ENCODE results near the gene NDUFAF8.

The NDUFAF8 gene

DNA sequence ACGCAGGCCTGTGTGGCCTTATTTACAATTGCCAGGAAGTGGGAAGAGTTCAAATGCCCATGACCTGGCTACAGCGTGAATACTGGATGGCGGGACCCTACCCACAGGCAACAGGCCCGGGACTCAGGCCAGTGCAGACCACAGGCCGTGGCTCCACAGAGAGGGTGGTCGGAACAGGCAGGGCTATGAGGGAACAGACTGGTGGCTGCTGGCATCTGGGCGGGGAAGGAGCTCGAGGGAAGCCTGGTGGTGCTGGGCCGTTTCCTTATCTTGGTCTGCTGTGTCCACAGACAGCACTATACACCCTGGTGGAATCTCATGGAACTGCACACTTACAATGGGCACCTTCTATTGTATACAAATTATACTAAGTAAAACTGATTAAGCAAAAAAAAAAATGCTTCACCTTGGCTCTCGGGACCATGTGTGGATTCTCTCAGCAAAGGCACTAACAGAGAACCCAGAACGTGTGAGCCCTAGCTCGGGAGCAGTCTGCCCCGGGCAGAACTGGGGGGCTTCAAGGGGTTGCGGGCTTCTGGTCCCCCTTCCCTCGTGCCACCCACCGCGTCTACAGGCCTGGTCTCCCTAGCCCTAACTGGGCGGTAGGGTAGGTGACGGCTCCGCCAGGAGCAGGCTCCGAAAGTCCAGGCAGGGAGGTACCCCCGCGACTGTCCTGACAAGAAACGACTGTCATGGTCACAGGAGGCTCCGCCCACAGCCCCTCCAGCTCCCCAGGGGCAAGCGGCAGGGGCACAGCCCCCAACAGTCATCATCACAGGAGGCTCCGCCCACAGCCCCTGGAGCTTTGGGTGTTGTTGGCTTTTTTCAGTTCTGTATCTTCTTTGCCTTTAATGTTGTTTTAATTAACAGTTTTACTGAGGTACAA is 38.2 kb upstream of the NDUFAF8 start:
- peak; percentile 21 for DNase-seq

DNA sequence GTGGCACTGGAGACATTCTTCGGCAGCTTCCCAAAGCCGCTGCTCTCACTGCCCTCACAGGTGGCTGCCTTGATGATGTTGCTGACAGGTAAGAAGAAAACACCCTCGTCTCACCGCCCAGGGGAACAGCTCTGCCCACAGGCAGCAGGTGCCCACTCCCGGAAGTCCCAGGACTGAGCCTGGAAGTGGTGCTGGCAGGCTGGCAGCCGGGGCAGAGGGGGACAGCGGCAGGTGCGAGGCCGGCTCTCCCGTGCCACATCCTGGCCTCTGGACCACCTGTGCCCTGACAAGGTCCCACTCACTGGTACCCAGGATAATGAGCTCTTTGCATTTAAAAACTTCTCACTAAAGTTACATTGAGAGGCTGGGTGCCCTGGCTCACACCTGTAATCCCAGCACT is 36.8 kb upstream of the NDUFAF8 start:
- no peak for DNase-seq

DNA sequence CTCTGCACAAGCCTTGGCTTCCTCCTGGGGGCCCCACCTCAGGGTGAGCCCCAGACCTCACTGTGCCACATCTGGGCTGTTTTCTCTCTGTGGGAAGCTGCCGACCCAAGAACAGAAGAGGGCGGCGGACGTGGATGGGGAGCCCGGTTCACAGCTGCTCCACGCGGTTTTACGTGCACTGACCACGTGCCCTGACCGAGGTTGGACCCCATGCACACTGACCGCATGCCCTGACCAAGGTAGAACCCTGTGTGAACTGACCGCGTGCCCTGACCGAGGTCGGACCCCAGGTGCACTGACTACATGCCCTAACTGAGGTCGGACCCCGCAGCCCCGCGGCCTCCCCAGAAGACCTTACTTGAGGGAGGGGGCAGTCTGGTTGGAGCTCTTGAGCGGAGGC is 36.0 kb upstream of the NDUFAF8 start:
- DNase-seq: no peak

DNA sequence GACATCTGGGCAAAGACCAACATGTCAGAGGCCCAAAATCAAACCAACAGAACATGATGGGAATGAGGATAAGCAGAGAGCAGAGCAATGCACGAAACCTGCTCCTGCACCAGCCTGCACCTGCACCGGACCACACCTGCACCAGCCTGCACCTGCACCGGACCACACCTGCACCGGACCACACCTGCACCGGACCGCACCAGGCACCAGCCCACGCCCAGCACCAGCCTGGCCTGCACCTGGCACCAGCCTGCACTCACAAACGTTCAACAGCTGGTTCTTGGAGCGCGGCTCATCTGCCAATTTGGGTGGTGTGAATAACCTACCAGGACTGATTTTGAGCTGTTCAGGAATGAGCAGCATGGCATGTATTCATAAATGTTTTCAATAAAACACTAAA is 34.5 kb upstream of the NDUFAF8 start:
- DNase-seq: no peak

DNA sequence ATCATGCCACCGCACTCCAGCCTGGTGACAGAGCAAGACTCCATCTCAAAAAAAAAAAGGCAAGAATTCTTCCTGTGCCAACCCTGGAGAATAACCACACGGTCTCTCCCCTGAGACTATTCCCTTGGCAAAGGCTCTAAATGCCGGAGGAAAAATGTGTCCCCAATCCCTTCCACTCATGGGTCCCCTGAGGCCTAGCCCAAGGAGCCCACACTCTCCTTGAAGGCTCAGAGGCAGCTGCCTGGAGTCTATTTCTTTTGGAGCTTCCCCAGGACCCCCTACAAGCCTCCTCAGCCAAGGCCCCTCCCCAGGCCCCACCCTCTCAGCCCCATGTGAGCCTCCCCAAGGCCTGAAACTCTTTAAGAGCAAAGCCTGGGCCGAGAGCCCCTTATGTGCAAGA is 33.0 kb upstream of the NDUFAF8 start:
- DNase-seq: no peak

DNA sequence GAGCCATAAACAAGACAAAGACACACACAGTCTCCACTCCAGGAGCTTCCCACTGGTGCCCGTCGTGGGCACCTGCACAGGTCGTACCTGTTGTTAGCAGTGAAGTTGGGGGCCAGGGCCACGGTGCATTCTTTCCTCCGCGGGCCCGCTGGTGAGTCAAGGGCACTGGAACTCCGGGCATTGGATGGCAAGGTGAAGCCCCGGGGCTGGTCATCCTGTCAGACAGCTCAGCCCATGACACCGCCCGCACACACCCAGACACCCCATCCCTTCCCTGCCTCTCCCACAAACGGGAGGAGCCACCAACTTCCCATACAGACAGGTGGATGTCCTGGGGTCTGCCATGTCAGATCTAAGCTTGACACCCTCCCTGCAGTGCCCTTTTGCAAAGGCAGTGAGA is 32.5 kb upstream of the NDUFAF8 start:
- DNase-seq: no peak

DNA sequence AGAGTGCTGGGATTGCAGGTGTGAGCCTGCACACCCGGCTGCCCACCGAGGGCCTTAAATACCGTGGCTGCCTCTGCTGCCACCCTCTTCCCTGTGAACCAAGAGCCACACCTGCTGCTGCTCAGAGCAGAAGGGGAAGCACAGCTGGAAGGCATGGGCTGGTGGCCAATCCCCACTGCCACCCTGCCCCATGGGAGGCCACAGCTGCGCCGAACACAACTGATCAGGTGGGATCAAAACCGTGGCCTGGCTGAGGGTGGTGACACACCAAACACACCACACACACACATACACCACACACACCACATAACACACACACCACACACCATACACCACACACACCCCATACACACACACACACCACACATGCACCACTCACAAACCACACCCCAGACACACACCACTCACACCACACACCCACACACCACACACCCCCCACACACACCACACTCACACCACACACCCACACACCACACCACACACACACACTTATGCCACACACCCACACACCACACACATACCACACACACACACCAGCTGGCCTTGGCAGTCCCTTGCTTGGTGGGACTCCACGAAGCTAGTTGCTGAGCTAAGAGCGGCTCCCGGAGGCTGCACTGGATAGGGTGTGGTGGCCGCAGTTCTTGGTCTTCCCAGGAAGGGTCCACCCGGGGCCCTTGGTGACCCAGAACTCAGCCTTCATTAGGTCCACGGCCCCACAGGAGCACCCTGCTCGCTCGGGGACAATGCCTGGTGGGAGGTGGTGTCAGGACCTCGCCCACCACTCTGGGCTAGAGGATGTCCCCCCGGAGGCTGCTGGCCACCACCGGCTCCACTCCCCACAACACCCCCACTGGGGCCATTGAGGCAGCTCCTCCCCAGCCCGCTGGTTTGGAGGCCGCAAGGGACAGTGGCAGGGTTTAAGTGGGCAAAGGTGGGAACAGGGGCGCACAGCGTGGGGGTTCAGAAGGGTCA is 31.2 kb upstream of the NDUFAF8 start:
- DNase-seq: peak; percentile 60

DNA sequence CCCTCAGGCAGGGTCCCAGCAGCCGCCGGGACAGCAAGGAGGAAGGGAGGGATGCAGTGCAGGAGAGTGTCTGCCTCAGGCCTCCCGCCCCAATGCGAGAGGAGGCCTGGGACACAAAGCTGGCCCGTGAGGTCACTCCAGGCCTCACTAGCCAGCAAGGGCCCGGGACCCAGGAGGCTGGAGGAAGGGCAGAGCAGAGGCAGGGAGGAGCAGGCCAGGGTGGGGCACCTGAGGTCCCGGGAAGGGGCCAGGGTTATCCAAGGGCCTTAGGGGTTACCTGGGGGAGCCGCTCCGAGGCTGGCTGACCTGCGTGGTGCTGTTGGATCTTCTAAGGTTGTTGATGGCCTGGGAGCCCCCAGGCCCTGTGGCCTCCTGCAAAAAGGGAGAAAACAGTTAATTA is 30.5 kb upstream of the NDUFAF8 start:
- no peak for DNase-seq

DNA sequence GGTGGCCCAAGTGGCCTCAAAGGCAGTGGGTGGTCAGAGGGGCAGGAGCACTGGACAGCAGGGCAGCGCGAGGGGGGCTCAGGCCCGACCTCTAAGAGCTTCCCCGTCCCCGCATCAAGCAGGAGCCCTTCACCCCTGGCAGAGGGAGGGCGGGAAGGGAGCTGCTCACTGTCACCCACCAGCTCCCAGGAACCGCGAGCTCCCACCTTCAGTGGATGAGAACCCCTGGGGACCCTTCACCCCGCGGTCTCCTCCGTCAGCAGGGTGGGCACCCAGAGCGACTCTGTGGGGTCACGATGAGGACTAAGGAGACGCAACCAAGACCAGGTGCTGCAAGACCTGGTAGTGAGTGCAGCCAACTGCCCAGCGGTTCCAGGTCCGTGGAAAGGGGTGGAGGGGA is 30.0 kb upstream of the NDUFAF8 start:
- no peak for DNase-seq

DNA sequence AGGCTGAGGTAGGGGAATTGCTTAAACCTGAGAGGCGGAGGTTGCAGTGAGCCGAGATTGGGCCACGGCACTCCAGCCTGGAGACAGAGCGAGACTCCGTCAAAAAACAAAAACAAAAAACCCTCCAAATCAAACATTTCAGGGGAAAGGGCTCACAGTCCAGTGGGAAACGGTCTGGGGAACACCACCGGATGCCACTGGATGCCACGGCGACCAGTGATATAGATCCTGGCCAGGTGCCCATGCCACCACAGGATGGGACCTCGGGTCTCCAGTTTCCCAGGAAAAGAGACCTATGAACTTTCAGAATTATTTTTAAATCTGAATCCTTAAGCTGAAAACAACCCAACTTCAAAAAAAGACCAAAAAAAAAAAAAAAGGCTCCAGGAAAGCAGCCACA is 28.7 kb upstream of the NDUFAF8 start:
- DNase-seq: no peak

DNA sequence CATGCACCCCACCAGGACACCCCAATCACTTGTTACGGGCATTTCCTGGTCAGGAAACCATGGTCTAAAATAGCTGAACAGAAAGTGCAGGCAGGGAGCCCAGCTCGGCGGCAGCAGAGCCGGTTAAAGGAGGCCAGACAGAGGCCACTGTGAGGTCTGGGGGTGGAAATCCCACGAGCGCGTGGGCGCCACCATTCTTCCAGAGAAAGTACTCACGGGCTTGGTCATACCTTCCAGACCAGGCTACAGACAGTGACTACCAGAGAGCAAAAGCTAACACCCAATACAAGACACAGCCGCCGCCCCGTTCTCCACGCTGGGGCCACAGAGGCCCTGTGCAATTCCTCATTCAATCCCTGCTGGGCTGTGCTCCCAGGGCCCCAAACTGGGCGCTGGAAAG is 28.2 kb upstream of the NDUFAF8 start:
- DNase-seq: no peak

DNA sequence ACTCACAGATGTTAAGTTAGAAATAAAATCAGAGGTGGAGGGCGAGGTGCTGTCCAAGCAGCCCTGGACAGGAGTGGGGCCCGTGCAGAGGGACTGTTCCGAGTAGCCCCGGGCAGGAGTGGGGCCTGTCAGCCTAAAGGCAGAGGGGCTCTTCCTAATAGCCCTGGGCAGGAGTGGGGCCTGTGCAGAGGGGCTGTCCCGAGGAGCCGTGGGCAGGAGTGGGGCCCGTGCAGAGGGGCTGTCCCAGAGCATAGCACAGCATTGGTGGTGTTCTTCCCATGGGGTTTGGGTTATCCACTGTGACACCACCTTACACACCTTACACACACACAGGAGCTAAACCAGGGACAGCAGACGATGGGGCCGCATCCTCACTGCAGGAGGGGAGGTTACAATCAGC is 26.8 kb upstream of the NDUFAF8 start:
- DNase-seq: no peak

DNA sequence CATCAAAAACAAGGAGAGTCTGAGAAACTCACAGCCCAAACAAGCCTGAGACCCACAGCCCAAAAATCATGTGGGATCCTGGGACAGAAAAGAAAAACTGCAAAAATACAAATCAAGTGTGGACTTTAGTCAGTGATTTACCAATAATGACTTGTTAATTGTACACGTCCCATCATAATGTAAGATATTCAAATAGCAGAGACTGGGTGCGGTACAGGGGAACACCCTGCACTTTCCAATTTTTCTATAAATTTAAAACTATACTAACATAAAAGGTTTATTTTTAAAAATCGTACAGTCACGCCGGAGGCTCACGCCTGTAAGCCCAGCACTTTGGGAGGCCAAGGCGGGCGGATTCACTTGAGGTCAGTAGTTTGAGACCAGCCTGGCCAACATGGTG is 25.1 kb upstream of the NDUFAF8 start:
- no peak for DNase-seq

DNA sequence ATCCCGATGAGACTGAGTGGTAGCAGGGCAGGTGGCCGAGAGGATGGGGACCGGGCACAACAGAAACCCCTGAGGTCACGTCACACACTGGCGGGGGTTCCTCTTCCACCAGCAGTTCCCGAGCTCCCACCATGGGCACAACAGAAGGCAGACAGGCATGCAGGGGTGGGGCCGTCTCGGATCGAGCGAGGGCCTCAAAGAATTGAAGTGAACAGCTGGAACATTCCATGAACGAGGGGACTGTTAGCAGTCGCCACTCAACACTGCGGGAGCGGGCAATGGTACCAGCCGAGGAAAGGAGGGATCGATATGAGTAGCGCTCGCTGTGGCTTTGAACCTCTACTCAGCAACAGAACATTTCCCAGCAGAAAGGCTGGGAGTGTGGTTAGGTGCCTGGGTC is 21.6 kb upstream of the NDUFAF8 start:
- DNase-seq: no peak

DNA sequence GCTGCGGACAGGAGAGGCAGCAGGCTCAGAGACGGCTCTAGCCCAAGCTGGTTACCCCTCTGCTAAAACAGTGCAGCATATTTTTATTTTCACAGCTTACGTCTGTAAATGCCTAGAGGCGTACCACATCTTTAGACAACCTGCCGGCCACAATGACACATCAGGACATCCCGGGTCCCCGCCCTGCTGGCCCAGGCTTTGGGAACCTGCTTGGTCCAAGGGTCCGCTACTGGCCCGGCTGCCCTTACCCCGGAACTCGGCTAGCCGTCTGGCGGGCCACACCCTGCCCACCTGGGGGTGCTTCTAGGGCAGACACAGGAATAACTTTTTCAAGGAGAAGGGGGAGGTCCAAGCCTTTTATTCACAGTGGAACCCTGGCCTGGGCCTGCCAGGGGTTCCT is 20.7 kb upstream of the NDUFAF8 start:
- no peak for DNase-seq

DNA sequence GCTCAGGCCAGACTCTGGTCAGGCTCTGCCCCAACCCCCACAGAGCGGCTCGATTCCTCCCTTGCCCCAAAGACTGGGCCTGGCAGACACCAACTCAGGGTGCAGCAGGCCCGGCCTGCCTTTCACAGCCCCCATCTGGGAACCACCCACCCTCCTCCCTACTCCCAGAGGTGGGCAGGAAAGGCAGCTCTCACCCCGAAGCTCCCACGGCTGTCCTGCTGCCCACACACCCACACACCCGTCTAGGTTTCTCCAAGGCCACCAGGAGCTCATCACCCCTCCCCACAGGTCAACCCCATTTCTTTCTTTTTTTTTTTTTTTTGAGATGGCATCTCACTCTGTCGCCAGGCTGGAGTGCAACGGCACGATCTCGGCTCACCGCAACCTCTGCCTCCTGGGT is 20.1 kb upstream of the NDUFAF8 start:
- DNase-seq: no peak

DNA sequence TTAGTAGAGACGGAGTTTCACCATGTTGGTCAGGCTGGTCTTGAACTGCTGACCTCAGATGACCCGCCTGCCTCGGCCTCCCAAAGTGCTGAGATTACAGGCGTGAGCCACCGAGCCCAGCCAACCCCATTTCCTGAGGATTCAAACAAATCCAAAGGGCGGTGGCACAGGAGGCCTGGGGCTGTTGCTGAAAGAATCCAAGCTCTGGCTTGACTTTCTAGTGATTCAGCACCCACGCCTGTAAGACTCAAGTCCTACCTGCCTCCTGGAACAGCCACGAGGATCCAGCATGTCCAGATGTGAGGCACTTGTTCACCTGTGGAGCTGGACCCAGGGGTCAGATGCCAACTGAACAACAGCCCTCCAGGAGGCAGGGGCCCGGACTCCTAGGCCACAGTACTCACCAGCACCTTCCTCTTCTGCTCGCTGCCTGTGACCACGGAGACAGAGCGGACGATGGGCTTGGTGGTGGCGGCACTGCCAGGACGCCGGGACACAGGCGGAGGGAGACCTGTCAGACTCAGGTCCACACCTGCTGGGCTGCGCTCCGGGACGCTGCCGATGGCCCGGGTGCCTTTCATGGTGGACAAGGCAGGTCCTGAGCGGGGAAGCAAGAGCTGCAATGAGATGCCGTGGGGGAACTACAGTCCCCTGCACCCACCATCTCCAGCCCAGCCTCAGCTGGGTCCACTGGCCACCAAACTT is 19.5 kb upstream of the NDUFAF8 start:
- DNase-seq: no peak

DNA sequence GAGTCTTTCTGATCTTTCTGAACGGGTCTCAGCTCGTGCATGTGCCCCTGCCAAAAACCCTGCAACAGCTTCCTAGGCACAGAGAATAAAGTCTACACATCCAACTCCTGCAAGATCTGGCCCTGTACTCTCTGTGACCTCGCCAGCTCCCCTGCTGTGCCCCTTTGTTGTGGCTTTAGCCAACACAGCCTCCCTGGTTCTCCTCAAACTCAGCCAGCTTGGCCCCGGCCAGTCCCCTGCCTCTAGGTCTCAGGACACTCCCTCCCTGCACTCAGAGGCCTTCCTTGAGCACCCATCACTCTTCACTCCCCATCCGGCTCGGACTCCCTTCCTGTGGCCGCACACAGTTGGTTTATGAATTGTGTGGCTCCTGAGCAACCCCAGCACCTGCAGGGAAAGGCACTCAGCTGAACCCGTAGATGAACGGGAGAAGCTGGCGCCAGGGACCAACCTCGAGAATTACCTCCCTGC is 17.7 kb upstream of the NDUFAF8 start:
- no peak for DNase-seq

DNA sequence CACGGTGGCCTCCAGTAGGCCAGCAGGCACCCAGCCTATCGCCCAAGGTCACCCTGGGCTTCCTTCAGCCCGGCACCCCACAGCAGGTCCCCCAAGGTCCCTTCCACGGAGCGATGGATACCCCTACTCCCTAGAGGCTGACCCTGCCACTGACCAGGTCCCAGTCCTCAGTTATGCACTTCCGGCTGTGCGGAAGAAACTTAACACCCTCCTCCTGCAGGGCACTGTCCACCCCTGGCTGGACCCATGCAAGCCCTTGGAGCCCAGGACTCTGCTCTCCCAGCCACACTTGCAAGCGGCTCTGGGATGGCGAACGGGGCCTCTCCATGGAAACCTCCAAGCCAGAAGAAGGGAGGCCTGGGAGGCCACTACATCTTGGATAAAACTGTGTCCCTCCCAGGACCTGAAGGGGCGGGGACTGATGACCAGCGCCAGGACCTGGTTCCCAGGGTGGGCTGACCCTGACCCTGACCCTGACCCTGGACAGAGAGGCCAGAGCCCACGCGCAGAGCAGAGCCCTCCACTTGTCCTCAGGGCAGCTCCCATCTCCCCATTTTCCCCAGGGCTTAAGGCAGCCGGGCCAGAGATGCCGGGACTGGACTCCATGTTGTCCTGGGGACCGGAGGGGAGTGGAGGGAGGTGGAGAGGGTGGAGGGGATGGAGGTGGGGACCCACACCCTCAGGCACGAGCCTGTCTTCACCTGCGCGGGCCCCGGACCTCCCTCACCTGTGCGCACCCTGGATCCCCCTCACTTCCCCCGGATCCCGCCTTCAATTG is 17.1 kb upstream of the NDUFAF8 start:
- DNase-seq: no peak

DNA sequence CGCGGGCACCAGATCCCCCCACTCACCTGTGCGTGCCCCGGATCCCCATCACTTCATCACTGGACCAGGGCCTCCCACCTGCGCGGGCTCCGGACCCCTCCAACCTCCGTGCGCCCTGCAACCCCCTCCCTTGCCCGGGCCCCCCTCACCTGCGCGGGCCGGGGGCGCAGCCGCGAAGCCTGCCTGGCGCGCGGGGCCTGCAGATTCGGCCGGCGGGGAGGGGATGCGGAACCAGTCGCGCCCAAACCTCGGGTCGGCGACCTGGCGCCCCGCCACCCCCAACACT is 16.6 kb upstream of the NDUFAF8 start:
- no peak for DNase-seq

DNA sequence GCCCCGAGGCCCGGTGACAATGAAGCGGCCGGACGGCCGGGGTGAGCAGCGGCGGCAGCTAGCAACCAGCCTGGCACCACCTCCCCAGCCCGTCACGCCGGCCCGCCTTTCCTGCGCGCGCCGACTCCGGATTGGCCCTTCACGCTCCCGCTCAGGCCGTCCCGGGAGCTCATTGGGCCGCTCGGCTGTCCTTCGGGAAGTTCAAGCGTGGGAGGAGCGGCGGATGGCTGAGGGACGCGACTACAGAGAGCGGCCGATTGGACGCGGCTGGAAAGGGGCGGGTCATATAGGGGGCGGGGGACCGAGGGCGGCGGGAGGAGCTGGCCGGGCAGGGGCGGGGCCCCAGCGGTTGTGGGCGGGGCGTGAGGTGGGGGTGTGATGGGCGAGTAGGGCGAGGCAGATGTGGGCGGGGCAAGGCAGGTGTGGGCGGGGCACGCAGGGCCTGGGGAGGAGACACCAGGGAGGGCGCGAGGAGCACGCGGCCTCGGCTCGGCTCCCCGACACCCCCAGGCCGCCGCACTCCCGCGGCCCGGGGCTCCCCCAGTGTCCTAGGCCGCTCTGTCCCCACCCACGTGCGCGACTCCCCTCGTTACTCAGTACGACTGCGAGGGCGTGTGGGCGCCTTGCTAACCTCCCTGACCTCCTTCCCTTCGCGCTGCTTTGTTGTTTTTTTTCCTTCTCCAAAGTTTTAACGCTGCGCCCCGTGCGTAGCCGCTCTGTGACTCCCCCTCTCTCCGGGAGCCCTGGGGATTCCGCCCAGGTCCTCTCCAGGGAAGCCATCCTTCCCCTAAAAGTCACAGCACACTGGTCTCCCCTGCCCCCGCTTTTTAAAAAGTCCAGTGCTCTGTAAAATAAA is 16.0 kb upstream of the NDUFAF8 start, which contains the start of gene CEP131:
TSS of gene CEP131 (minus strand) at position 60 of the 856 bp plus-strand sequence. CDS start 2,909 bp downstream, outside the sequence.
- DNase-seq: peak; percentile 98

DNA sequence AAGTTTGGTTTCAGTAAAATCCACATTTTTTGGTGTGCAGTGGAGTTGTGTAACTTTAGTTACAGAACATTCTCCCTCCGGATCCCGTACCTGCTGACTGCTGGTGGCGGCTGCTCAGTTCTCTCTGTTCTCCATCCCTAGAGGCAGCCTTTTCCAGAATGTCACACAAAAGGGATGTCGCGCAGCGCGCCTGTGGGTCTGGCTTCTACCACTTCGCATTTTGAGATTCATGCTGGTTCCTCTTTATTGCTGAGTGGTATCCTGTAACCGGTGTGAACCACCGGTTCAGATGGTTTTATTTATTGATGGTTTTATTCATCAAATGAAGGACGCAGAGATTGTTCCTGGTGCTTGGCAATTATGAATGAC is 15.4 kb upstream of the NDUFAF8 start:
- no peak for DNase-seq

Data from NCI-H2171 (cell line).